GM18511 (cell line): Measurements from ENCODE around the gene PPP5C.
"Not testable (repeated sequence)": the region's sequence is repeated elsewhere in the genome, so short reads cannot be mapped to it uniquely, and the experiment has no call there.

ENCODE experiments used
- ATAC-seq: cut with Tn5 transposase; IDR thresholded peaks from one replicate; pipeline ENCODE4 v1.9.1; 2021; ENCODE audit warnings: mild to moderate bottlenecking, moderate library complexity; ENCODE audit not compliant: unreplicated experiment

Gene PPP5C

DNA sequence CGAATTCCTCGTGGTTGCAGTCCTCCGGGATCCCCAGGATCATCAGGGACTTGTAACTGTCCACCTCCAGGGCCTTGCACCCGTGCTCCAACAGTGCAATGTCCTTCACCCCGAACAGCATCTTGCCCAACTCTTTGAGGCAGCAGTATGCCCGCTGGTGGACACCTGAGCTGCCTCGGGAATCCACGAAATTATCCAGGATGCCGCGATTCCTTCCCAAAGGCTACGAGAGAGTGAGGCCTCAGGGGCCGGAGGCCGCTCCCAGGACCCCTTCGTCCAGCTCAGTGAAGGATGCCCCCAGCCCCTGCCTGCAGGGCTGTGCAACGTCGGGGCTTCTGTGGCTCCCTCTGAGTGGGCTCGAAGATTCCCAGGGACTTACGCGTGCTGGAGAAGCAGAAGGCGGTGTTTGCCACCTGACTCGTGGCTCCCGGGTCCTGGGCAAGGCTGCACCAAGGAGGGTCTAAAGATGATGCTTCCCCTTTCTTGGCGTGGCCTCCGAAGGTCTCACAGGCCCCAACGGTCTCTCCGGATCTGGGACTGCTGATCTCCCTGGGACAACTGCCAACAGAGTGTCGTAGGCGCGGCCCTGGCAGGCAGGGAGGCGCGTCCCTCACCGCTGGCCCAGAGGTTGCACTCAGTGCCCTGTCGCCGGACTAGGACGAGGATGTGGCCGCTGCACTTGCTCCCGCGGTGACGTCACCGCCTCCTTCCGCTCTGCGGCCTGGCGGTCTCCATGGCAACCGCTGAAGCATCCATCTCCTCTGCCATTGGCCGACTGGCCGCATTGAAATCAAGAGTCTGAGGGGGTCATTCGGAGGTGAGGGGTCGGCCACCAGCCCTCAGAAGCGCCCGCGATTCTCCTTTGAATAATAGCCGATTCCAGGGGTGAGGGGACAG lies 81.6 kb downstream of the PPP5C start, which contains the start of gene PNMA8C:
Gene PNMA8C (minus strand): TSS at position 698 of the 897 bp plus-strand sequence. CDS start 577 bp downstream, at position 121.
- ATAC-seq = no peak

DNA sequence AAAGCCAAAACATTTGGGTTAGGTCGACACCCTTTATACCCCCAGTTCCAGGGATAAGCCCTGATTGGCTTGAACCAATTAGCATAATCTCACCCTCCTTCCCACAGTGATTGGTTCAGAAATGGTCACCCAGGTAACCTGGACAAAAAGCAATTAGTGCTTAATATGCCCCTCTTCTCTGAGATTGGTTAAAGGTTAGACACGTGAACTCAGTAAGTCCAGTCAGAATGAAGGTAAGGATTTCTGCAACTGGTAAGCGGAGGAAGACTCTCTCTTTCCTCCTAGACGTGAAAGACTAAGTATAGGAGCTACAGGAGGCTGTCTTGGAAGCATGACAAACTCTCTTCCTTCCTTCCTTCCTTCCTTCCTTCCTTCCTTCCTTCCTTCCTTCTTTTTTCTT lies 83.1 kb downstream of the PPP5C start:
- ATAC-seq = no peak

DNA sequence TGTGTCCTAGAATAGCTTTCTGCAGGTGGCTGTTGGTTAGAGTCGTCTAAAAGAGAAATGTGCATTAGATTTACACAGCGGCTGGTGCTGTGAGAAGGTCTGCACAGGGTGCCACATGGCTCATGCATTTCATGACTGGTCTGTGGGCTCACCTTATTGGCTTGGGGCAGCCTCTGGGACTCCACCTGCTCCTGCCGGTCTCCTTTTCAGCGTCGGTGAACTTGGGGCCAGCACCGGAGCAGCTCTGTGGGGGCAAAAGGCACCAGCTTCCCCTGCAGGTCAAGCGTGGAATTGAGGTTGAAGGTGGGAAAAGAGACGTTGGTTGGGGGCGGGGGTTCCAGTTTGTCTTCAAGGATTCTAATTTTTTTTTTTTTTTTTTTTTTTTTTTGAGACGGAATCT lies 84.9 kb downstream of the PPP5C start:
- ATAC-seq = no peak

DNA sequence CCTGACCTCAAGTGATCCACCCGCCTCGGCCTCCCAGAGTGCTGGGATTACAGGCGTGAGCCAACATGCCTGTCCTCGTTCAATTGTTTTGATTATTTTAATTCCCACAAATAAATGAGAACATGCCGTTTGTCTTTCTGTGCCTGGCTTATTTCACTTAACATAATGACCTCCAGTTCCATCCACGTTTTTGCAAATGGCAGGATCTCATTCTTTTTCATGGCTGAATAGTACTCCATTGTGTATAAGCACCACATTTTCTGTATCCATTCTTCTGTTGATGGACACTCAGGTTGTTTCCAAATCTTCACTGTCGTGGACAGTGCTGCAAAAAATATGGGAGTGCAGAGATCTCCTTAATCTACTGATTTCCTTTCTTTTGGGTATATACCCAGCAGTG lies 86.6 kb downstream of the PPP5C start:
- not testable (repeated sequence) for ATAC-seq

DNA sequence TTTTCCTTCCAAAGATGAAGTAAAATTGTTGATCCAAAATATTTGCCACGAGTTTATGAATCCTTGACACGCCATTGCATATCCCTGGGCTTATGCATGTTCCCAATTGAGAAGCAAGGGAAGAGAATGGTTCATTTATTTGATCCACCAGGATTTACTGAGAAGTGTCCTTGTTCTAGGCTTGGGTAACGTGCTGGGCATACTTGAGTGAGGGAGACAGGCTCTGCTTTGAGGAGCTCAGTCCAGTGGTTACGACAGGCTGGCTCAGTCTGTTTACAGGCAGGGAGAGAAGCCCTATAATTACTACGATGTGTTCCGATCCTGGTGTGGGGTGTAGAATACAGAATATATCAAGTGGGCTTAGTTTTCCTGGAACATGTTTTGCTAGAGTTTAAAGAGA lies 88.1 kb downstream of the PPP5C start:
- ATAC-seq = no peak

DNA sequence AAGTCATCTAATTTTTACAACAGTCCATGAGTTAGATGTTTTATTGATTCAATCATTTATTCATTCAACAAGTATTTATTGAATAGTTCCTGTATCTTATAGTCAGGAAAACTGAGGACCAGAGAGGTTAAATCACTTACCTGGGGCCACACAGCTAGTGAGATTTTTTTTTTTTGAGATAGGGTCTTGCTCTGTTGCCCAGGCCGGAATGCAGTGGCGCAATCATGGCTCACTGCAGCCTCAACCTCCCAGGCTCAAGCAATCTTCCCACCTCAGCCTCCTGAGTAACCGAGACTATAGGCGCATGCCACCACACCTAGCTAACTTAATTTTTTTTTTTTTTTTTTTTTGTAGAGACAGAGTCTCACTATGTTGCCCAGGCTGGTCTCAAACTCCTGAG lies 88.8 kb downstream of the PPP5C start:
- ATAC-seq = not testable (repeated sequence)
